ENCODE results near the gene MTHFSD.

MTHFSD gene

GRCh38 chr16:86584071-86584685, 29.1 kb upstream of the MTHFSD start:
- no peak for DNase-seq (ENCODE audit: low spot score)

GRCh38 chr16:86581458-86581857, 26.4 kb upstream of the MTHFSD start:
- DNase-seq (ENCODE audit: low spot score) = no peak

GRCh38 chr16:86580791-86581170, 25.7 kb upstream of the MTHFSD start:
- DNase-seq (ENCODE audit: low spot score) = no peak

GRCh38 chr16:86580063-86580790, 25.2 kb upstream of the MTHFSD start:
- no peak for DNase-seq (ENCODE audit: low spot score)

- DNase-seq (ENCODE audit: low spot score) = no peak
Measured at GRCh38 chr16:86579268-86580062, 24.4 kb upstream of the MTHFSD start.

- no peak for DNase-seq (ENCODE audit: low spot score)
Measured at GRCh38 chr16:86578611-86579267, 23.7 kb upstream of the MTHFSD start.

- DNase-seq (ENCODE audit: low spot score) = no peak
Measured at GRCh38 chr16:86578061-86578599, 23.1 kb upstream of the MTHFSD start, which contains the start of gene FOXL1. Gene FOXL1 (plus strand): TSS chr16:86578549. CDS start chr16:86578724, 175 bp downstream.

- DNase-seq (ENCODE audit: low spot score) = no peak
Measured at GRCh38 chr16:86577314-86577971, 22.4 kb upstream of the MTHFSD start.

GRCh38 chr16:86576591-86577313, 21.7 kb upstream of the MTHFSD start:
- no peak for DNase-seq (ENCODE audit: low spot score)

- no peak for DNase-seq (ENCODE audit: low spot score)
Measured at GRCh38 chr16:86575754-86576557, 20.9 kb upstream of the MTHFSD start.

- no peak for DNase-seq (ENCODE audit: low spot score)
Measured at GRCh38 chr16:86575095-86575685, 20.2 kb upstream of the MTHFSD start.

GRCh38 chr16:86574646-86575045, 19.6 kb upstream of the MTHFSD start:
- no peak for DNase-seq (ENCODE audit: low spot score)

- no peak for DNase-seq (ENCODE audit: low spot score)
Measured at GRCh38 chr16:86573646-86574508, 18.8 kb upstream of the MTHFSD start.

GRCh38 chr16:86573215-86573614, 18.2 kb upstream of the MTHFSD start:
- DNase-seq (ENCODE audit: low spot score) = no peak

- no peak for DNase-seq (ENCODE audit: low spot score)
Measured at GRCh38 chr16:86572606-86573005, 17.6 kb upstream of the MTHFSD start.

GRCh38 chr16:86572041-86572521, 17.0 kb upstream of the MTHFSD start:
- DNase-seq (ENCODE audit: low spot score) = no peak

- DNase-seq (ENCODE audit: low spot score) = no peak
Measured at GRCh38 chr16:86571530-86571915, 16.5 kb upstream of the MTHFSD start.

Measured in hematopoietic multipotent progenitor cell treated with erythropoietin and hydrocortisone succinate and interleukin-3 and kit ligand, for 17 days (in vitro differentiated cells).